Caco-2 (cell line): Measurements from ENCODE around the gene TMEM140. TPM values are rescaled to one million over a fixed set of nuclear protein-coding genes. Genes with fewer than 3 reads are reported as not detected.
"Not testable (repeated sequence)": the region's sequence is repeated elsewhere in the genome, so short reads cannot be mapped to it uniquely, and the experiment has no call there.

ENCODE experiments used
- BruUV-seq: library from RNA; stranded (reverse); fragments of 400-500 nt; replicated peaks from 2 replicates; lab custom pipeline; 2021; lab: Mats Ljungman, UMichigan
- CTCF ChIA-PET: fragments of 300-600 bp; sonication (Branson Sonifier 250); formaldehyde crosslinking; loops from one replicate; lab custom pipeline; 2022; ENCODE audit warnings: antibody characterized with exemption; lab: Charles Lee
- POLR2A ChIA-PET: fragments of 300-600 bp; sonication (Branson Sonifier 250); formaldehyde crosslinking; loops from one replicate; lab custom pipeline; 2022; ENCODE audit warnings: antibody characterized with exemption; lab: Charles Lee
- DNase-seq, 2 experiments: peaks; one replicate each; pipeline versions ENCODE4 v3.0.0 to v3.0.0-alpha.2; 2020 to 2022
- H3K27me3 ChIP-seq: replicated peaks from 2 replicates; pipeline ENCODE4 v1.6.0; 2011; ENCODE audit warnings: low read length; ENCODE audit not compliant: control insufficient read depth, insufficient read depth
- H3K36me3 ChIP-seq: 2 replicates; pipeline ENCODE4 v1.5.1; 2011; ENCODE audit warnings: low read length; ENCODE audit not compliant: control insufficient read depth, insufficient read depth
- H3K4me1 ChIP-seq: fragments of 250-450 bp; sonication (Bioruptor Pico); 2 replicates; pipeline ENCODE4 v1.5.1; 2020; ENCODE audit warnings: mild to moderate bottlenecking
- H3K4me3 ChIP-seq: 2 replicates; pipeline ENCODE4 v1.5.1; 2011; ENCODE audit warnings: low read depth, mild to moderate bottlenecking, control low read depth, low read length
- H3K9me3 ChIP-seq: fragments of 250-450 bp; sonication (Bioruptor Pico); 2 replicates; pipeline ENCODE4 v1.5.1; 2020; ENCODE audit warnings: mild to moderate bottlenecking, moderate library complexity
- H3K27ac Mint-ChIP-seq: one replicate; pipeline ENCODE4 v1.8.0; 2022; ENCODE audit warnings: mixed read lengths; ENCODE audit not compliant: unreplicated experiment
- H3K27me3 Mint-ChIP-seq: one replicate; pipeline ENCODE4 v1.8.0; 2022; ENCODE audit warnings: mixed read lengths; ENCODE audit not compliant: insufficient read depth, unreplicated experiment
- H3K36me3 Mint-ChIP-seq: one replicate; pipeline ENCODE4 v1.8.0; 2022; ENCODE audit warnings: mild to moderate bottlenecking, mixed read lengths; ENCODE audit not compliant: insufficient read depth, unreplicated experiment
- H3K4me1 Mint-ChIP-seq: one replicate; pipeline ENCODE4 v1.8.0; 2022; ENCODE audit warnings: low read depth, mixed read lengths; ENCODE audit not compliant: unreplicated experiment
- H3K4me3 Mint-ChIP-seq: one replicate; pipeline ENCODE4 v1.8.0; 2022; ENCODE audit warnings: mild to moderate bottlenecking, moderate library complexity, mixed read lengths; ENCODE audit not compliant: unreplicated experiment
- H3K9me3 Mint-ChIP-seq: one replicate; pipeline ENCODE4 v1.8.0; 2022; ENCODE audit warnings: mixed read lengths; ENCODE audit not compliant: unreplicated experiment
- intact Hi-C: fragments of 100-400 bp; cut with micrococcal nuclease; formaldehyde crosslinking; loops from one replicate; pipeline ENCODE4 v1.10.0; 2022; ENCODE audit not compliant: unreplicated experiment
- total RNA-seq: library from RNA; stranded (reverse); gene quantifications from 2 replicates; pipeline ENCODE4 v1.2.3, GENCODE V29; 2022
- TF ChIP-seq, protein P1 (sequence below), 2 experiments: fragments of 200-600 bp in 1 of 2; IDR thresholded peaks; 1 replicate in 1 of 2; 2 replicates in 1 of 2; pipeline versions ENCODE4 v1.5.1 to v1.8.0; 2011 to 2022; ENCODE audit warnings: antibody characterized with exemption in 1 of 2, control low read depth in 1 of 2, inconsistent platforms in 1 of 2, low read depth in 1 of 2, low read length in 1 of 2, mild to moderate bottlenecking in 1 of 2, moderate library complexity in 1 of 2; ENCODE audit not compliant: insufficient read depth in 1 of 2, severe bottlenecking in 1 of 2, unreplicated experiment in 1 of 2

TMEM140 gene
- total RNA-seq, 1 experiment from 2014 or later, result 6.1 TPM

DNA sequence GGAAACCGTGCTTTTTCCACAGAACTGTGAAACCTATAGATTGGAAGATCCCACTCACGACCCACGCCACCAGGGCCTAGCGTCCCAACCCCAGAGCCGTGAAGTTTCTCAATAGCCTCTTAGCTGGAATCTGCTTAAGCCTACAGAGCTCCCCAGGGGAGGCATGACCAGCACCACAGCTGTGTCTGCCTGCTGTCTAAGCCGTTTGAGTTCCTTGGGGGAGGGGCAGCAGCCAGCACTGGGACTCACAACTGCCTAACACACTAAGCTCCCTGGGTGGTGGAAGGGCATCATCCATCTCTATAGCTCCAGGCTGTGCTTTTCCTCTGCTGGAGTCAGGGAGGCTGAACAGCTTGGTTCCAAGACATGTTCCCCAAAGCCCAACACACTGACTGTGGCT lies 26.0 kb upstream of the TMEM140 start:
- Mint-ChIP-seq H3K36me3 (no peaks in the 10 kb centered on the region), H3K27me3 (no peaks in the 10 kb centered on the region), H3K9me3 (peaks cover 26% of the 10 kb centered on the region), H3K27ac (no peak overlapping the region), H3K4me3 (no peak overlapping the region), H3K4me1 (no peaks in the 10 kb centered on the region)
- intact Hi-C loops, result no loop called here
- CTCF ChIA-PET, result no interaction called here
- no peak for DNase-seq
- H3K27me3 ChIP-seq, result no peaks in the 10 kb centered on the region
- peaks cover 2% of the 10 kb centered on the region; the same call in 1 of the 2 replicates for H3K4me1 ChIP-seq
- H3K9me3 ChIP-seq, result peaks cover 15% of the 10 kb centered on the region; the same call in 1 of the 2 replicates
- POLR2A ChIA-PET, result no interaction called here
- no peaks in the 10 kb centered on the region for H3K36me3 ChIP-seq
- no TSS peak for BruUV-seq
- TF ChIP-seq, protein P1, sequence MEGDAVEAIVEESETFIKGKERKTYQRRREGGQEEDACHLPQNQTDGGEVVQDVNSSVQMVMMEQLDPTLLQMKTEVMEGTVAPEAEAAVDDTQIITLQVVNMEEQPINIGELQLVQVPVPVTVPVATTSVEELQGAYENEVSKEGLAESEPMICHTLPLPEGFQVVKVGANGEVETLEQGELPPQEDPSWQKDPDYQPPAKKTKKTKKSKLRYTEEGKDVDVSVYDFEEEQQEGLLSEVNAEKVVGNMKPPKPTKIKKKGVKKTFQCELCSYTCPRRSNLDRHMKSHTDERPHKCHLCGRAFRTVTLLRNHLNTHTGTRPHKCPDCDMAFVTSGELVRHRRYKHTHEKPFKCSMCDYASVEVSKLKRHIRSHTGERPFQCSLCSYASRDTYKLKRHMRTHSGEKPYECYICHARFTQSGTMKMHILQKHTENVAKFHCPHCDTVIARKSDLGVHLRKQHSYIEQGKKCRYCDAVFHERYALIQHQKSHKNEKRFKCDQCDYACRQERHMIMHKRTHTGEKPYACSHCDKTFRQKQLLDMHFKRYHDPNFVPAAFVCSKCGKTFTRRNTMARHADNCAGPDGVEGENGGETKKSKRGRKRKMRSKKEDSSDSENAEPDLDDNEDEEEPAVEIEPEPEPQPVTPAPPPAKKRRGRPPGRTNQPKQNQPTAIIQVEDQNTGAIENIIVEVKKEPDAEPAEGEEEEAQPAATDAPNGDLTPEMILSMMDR (IDR thresholded peaks at IDR 0.05; ENCODE audit: insufficient read depth in 1 of 2, low read depth in 1 of 2, low read length in 1 of 2, severe bottlenecking in 1 of 2, unreplicated experiment in 1 of 2), result no peak
- no peak overlapping the region for H3K4me3 ChIP-seq

DNA sequence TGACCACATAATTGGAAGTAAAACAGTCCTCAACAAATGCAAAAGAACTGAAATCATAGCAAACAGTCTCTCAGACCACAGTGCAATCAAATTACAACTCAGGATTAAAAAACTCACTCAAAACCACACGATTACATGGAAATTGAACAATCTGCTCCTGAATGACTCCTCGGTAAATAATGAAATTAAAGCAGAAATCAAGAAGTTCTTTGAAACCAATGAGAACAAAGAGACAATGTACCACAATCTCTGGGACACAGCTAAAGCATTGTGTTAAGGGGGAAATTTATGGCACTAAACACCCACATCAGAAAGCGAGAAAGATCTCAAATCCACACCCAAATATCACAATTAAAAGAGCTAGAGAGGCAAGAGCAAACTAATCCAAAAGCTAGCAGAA lies 23.2 kb upstream of the TMEM140 start:
- H3K4me3 ChIP-seq, BruUV-seq, intact Hi-C loops, H3K4me1 Mint-ChIP-seq, H3K27me3 Mint-ChIP-seq, H3K36me3 ChIP-seq, H3K36me3 Mint-ChIP-seq, H3K4me1 ChIP-seq, H3K4me3 Mint-ChIP-seq, H3K27ac Mint-ChIP-seq, POLR2A ChIA-PET, CTCF ChIA-PET, H3K27me3 ChIP-seq, DNase-seq: not testable (repeated sequence)
- H3K9me3 ChIP-seq, result peaks cover 15% of the 10 kb centered on the region; the same call in 1 of the 2 replicates
- H3K9me3 Mint-ChIP-seq, result peaks cover 13% of the 10 kb centered on the region

DNA sequence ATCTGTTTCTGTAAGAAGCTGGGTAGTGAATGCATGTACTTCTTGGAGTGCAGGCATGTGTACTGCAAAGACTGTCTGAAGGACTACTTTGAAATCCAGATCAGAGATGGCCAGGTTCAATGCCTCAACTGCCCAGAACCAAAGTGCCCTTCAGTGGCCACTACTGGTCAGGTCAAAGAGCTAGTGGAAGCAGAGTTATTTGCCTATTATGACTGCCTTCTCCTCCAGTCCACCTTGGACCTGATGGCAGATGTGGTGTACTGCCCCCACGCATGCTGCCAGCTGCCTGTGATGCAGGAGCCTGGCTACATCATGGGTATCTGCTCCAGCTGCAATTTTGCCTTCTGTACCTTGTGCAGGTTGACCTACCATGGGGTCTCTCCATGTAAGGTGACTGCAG lies 18.9 kb upstream of the TMEM140 start:
- Histone ChIP-seq H3K4me3 (no peak overlapping the region), H3K4me1 (no peaks in the 10 kb centered on the region), H3K9me3 (no peaks in the 10 kb centered on the region; the same call in 1 of the 2 replicates), H3K36me3 (no peaks in the 10 kb centered on the region), H3K27me3 (no peaks in the 10 kb centered on the region)
- Mint-ChIP-seq H3K9me3 (peaks cover 10% of the 10 kb centered on the region), H3K27ac (no peak overlapping the region), H3K4me1 (no peaks in the 10 kb centered on the region), H3K4me3 (no peak overlapping the region), H3K36me3 (no peaks in the 10 kb centered on the region), H3K27me3 (no peaks in the 10 kb centered on the region)
- ChIA-PET POLR2A (no interaction called here), CTCF (no interaction called here)
- TF ChIP-seq, protein P1 (IDR thresholded peaks at IDR 0.05; ENCODE audit: insufficient read depth in 1 of 2, low read depth in 1 of 2, low read length in 1 of 2, severe bottlenecking in 1 of 2, unreplicated experiment in 1 of 2), result no peak
- intact Hi-C loops, result no loop called here
- no peak for DNase-seq
- no TSS peak for BruUV-seq

DNA sequence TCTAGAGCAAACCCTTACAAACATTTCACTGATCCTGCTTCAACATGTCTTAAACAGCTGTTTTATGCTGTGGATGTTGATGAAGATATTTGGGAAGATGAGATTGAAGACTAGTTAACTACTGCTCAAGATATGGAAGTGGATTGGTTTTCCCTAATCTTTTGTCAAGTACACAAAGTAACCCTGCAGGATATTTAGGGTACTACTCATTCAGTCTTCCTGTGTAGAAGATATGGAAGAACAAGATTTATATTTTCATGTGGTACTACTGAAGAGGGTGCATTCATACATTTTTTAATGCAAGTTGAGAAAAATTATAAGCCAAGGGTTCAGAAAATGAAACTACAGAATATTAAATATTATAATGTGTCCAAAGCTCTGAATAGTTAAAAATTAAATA lies 18.3 kb upstream of the TMEM140 start:
- DNase-seq, result no peak
- intact Hi-C loops, result no loop called here
- Mint-ChIP-seq H3K36me3 (no peaks in the 10 kb centered on the region), H3K9me3 (peaks cover 10% of the 10 kb centered on the region), H3K4me3 (no peak overlapping the region), H3K4me1 (no peaks in the 10 kb centered on the region), H3K27me3 (no peaks in the 10 kb centered on the region), H3K27ac (no peak overlapping the region)
- POLR2A ChIA-PET, result no interaction called here
- Histone ChIP-seq H3K4me1 (no peaks in the 10 kb centered on the region), H3K4me3 (no peak overlapping the region), H3K9me3 (no peaks in the 10 kb centered on the region; the same call in 1 of the 2 replicates), H3K36me3 (no peaks in the 10 kb centered on the region), H3K27me3 (no peaks in the 10 kb centered on the region)
- BruUV-seq, result no TSS peak
- TF ChIP-seq, protein P1 (IDR thresholded peaks at IDR 0.05; ENCODE audit: insufficient read depth in 1 of 2, low read depth in 1 of 2, low read length in 1 of 2, severe bottlenecking in 1 of 2, unreplicated experiment in 1 of 2), result no peak
- CTCF ChIA-PET, result no interaction called here
